IMR-90 (cell line): ENCODE data around the gene RAB27B. TPM values are rescaled to one million over a fixed set of nuclear protein-coding genes. Genes with fewer than 3 reads are reported as not detected.

Source experiments
- ATAC-seq: fragments of 200-7000 bp; cut with Tn5 transposase; 2 replicates; pipeline ENCODE4 v1.9.1; 2020; ENCODE audit warnings: low read depth, mild to moderate bottlenecking, moderate library complexity
- BruUV-seq: library from RNA; stranded (reverse); fragments of 400-500 nt; replicated peaks from 2 replicates; lab custom pipeline; 2021; lab: Mats Ljungman, UMichigan
- CTCF ChIA-PET: fragments of 300-600 bp; formaldehyde crosslinking; extraction: SDS; loops from one replicate; lab custom pipeline; 2021; ENCODE audit warnings: antibody characterized with exemption; lab: Yijun Ruan, JAX
- POLR2A ChIA-PET: fragments of 300-600 bp; sonication (Branson Sonifier 250); formaldehyde crosslinking; loops from one replicate; lab custom pipeline; 2022; ENCODE audit warnings: antibody characterized with exemption; ENCODE audit not compliant: unreplicated experiment; lab: Charles Lee
- DNase-seq: peaks from one replicate; pipeline ENCODE4 v3.0.0; 2013
- H2AFZ ChIP-seq: replicated peaks from 2 replicates; pipeline ENCODE3; 2013; ENCODE audit warnings: low read length, mild to moderate bottlenecking; ENCODE audit not compliant: poor library complexity
- H2AK5ac ChIP-seq: 2 replicates; pipeline ENCODE4 v1.6.1; 2013; ENCODE audit warnings: low read depth, low read length, inconsistent platforms
- H2AK9ac ChIP-seq: replicated peaks from 2 replicates; pipeline ENCODE3; 2013; ENCODE audit warnings: mild to moderate bottlenecking, low read depth, low read length, moderate library complexity; ENCODE audit not compliant: poor library complexity
- H2BK120ac ChIP-seq: 2 replicates; pipeline ENCODE4 v1.6.1; 2013; ENCODE audit warnings: low read depth, low read length, inconsistent platforms
- H2BK15ac ChIP-seq: 3 replicates; pipeline ENCODE4 v1.6.1; 2013; ENCODE audit warnings: low read depth, low read length, inconsistent platforms
- H2BK20ac ChIP-seq: 2 replicates; pipeline ENCODE4 v1.6.1; 2013; ENCODE audit warnings: low read depth, mild to moderate bottlenecking, inconsistent platforms, low read length, moderate library complexity
- H2BK5ac ChIP-seq: 2 replicates; pipeline ENCODE4 v1.6.1; 2013; ENCODE audit warnings: mild to moderate bottlenecking, low read depth, low read length, inconsistent platforms; ENCODE audit not compliant: poor library complexity, severe bottlenecking
- H3K14ac ChIP-seq: replicated peaks from 2 replicates; pipeline ENCODE4 v1.6.1; 2013; ENCODE audit warnings: low read depth, low read length, inconsistent platforms
- H3K18ac ChIP-seq: 2 replicates; pipeline ENCODE4 v1.6.1; 2013; ENCODE audit warnings: low read depth, low read length, control low read depth
- H3K23ac ChIP-seq: 2 replicates; pipeline ENCODE4 v1.6.1; 2013; ENCODE audit warnings: low read depth, low read length, inconsistent platforms
- H3K27ac ChIP-seq: 2 replicates; pipeline ENCODE4 v1.5.1; 2013; ENCODE audit warnings: mild to moderate bottlenecking, control low read depth, low read length; ENCODE audit not compliant: insufficient read depth
- H3K27me3 ChIP-seq: 2 replicates; pipeline ENCODE4 v1.6.1; 2013; ENCODE audit warnings: low read length; ENCODE audit not compliant: control insufficient read depth, insufficient read depth
- H3K36me3 ChIP-seq: 2 replicates; pipeline ENCODE4 v1.6.1; 2013; ENCODE audit warnings: low read length, mixed read lengths; ENCODE audit not compliant: control insufficient read depth, insufficient read depth
- H3K4ac ChIP-seq: 2 replicates; pipeline ENCODE4 v1.6.1; 2013; ENCODE audit warnings: low read depth, low read length, inconsistent platforms
- H3K4me1 ChIP-seq: 2 replicates; pipeline ENCODE4 v1.6.1; 2013; ENCODE audit warnings: low read length, mixed read lengths; ENCODE audit not compliant: control insufficient read depth, insufficient read depth
- H3K4me2 ChIP-seq: 2 replicates; pipeline ENCODE4 v1.6.1; 2013; ENCODE audit warnings: low read depth, mild to moderate bottlenecking, control low read depth, low read length, moderate library complexity
- H3K4me3 ChIP-seq: 2 replicates; pipeline ENCODE4 v1.5.1; 2013; ENCODE audit warnings: low read depth, mild to moderate bottlenecking, control low read depth, low read length, moderate library complexity; ENCODE audit not compliant: insufficient read depth
- H3K56ac ChIP-seq: 2 replicates; pipeline ENCODE4 v1.6.1; 2013; ENCODE audit warnings: low read length, inconsistent platforms; ENCODE audit not compliant: insufficient read depth; ENCODE audit errors: extremely low read depth
- H3K79me1 ChIP-seq, 2 experiments: 2 replicates each; pipeline ENCODE4 v1.6.1; 2013; ENCODE audit warnings: low read length in 2 of 2, inconsistent platforms in 1 of 2, low read depth in 1 of 2
- H3K9ac ChIP-seq: 2 replicates; pipeline ENCODE4 v1.6.1; 2013; ENCODE audit warnings: low read depth, low read length, control low read depth
- H3K9me1 ChIP-seq: 2 replicates; pipeline ENCODE4 v1.6.1; 2013; ENCODE audit warnings: low read length, inconsistent platforms; ENCODE audit not compliant: insufficient read depth
- H3K9me3 ChIP-seq: 2 replicates; pipeline ENCODE4 v1.6.1; 2013; ENCODE audit warnings: low read length; ENCODE audit not compliant: control insufficient read depth, insufficient read depth
- H4K20me1 ChIP-seq: 2 replicates; pipeline ENCODE4 v1.6.1; 2013; ENCODE audit warnings: low read length, inconsistent platforms; ENCODE audit not compliant: insufficient read depth
- H4K5ac ChIP-seq: 2 replicates; pipeline ENCODE4 v1.6.1; 2013; ENCODE audit warnings: mild to moderate bottlenecking, low read depth, low read length, control low read depth
- H4K8ac ChIP-seq, 2 experiments: 2 replicates each; pipeline ENCODE4 v1.6.1; 2013; ENCODE audit warnings: low read depth in 2 of 2, low read length in 2 of 2, control low read depth in 1 of 2, inconsistent platforms in 1 of 2
- H4K91ac ChIP-seq: 2 replicates; pipeline ENCODE4 v1.6.1; 2013; ENCODE audit warnings: low read depth, low read length, inconsistent platforms; ENCODE audit not compliant: insufficient read depth
- FOS ChIP-seq: fragments of 150-350 bp; IDR thresholded peaks from 2 replicates; pipeline ENCODE4 v1.6.1; 2016; ENCODE audit warnings: low read depth, low read length
- MAFK ChIP-seq: IDR thresholded peaks from 2 replicates; pipeline ENCODE4 v1.6.1; 2012; ENCODE audit warnings: low read depth, low read length, improper control_type of control experiment
- MAZ ChIP-seq: IDR thresholded peaks from 2 replicates; pipeline ENCODE4 v1.6.1; 2012; ENCODE audit warnings: low read depth, mild to moderate bottlenecking, low read length, improper control_type of control experiment, moderate library complexity, borderline replicate concordance
- POLR2A ChIP-seq: IDR thresholded peaks from 2 replicates; pipeline ENCODE4 v1.6.1; 2012; ENCODE audit warnings: mild to moderate bottlenecking, low read depth, low read length
- RCOR1 ChIP-seq: IDR thresholded peaks from 2 replicates; pipeline ENCODE4 v1.6.1; 2012; ENCODE audit warnings: mild to moderate bottlenecking, low read length, improper control_type of control experiment; ENCODE audit not compliant: insufficient replicate concordance
- WGBS, 2 experiments: methylation state at CpG; one replicate each; pipeline versions ENCODE4 v1.1.5 to v1.1.7; 2013; ENCODE audit warnings: missing lambda C conversion rate in 2 of 2; ENCODE audit not compliant: insufficient read length in 1 of 2; ENCODE audit errors: extremely low coverage in 2 of 2; 5-methylcytosine and 5-hydroxymethylcytosine counted together
- dilution Hi-C: fragments of 300-500 bp; cut with HindIII; formaldehyde crosslinking; loops from one replicate; pipeline ENCODE4 v1.14.3; 2018; ENCODE audit warnings: low sequenced_read_pairs; ENCODE audit not compliant: unreplicated experiment
- in situ Hi-C: fragments of 300-500 bp; cut with MboI; formaldehyde crosslinking; loops from 3 replicates; pipeline ENCODE4 v1.14.3; 2019; ENCODE audit warnings: low sequenced_read_pairs, inconsistent platforms, mixed read lengths
- intact Hi-C: fragments of 100-400 bp; cut with micrococcal nuclease; formaldehyde crosslinking; loops from 2 replicates; pipeline ENCODE4 v1.10.0; 2022
- polyA plus RNA-seq, 3 experiments: library from polyadenylated mRNA; depleted of rRNA; stranded (reverse); fragments of >200 nt; gene quantifications; 2 replicates each; pipeline ENCODE4 v1.2.3, GENCODE V29; 2012; ENCODE audit warnings: low replicate concordance in 1 of 3
- total RNA-seq: library from RNA; depleted of rRNA; stranded (reverse); fragments of >200 nt; gene quantifications from 2 replicates; pipeline ENCODE4 v1.2.3, GENCODE V29; 2012

RAB27B gene
- total and polyA plus RNA-seq, 2 of the 4 experiments (the other 2 are of a cell fraction), result 0.24 to 1.3 TPM

DNA sequence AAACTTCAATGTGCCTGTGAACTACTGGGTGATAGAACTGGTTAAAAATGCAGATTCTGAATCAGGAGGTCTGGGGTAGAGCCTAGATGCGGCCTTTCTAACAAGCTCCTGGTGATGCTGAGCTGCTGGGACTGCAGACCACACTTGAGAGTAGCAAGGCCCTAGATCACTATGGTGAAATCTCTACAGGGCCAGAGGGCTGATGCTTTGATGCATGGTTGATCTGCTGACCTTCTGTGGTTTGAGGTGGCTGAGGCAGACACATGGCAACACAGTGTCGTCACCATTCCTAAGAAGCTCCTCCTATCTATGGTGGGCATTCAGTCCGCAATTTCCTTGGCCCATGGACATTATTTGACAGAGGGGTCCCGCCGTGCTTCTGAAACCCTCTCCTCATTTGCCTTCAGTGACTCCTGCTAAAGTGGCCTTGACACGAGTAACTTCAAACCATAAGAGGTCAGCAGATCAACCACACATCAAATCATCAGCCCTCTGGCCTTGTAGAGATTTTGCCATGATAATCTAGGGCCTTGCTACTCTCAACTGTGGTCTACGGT lies 111.2 kb downstream of the RAB27B start:
- Histone ChIP-seq H3K4me3 (no peak overlapping the region), H3K4me2 (no peak overlapping the region), H2AFZ (no peak overlapping the region), H2BK120ac (no peak overlapping the region), H3K14ac (no peak overlapping the region; the same call in 1 of the 2 replicates), H3K23ac (no peak overlapping the region), H3K27me3 (no peaks in the 10 kb centered on the region), H2BK20ac (no peak overlapping the region), H4K20me1 (no peaks in the 10 kb centered on the region), H4K5ac (no peak overlapping the region), H2BK5ac (no peak overlapping the region), H3K36me3 (peaks cover 17% of the 10 kb centered on the region), H4K8ac (no peak overlapping the region), H2BK15ac (no peak overlapping the region), H3K9me3 (no peaks in the 10 kb centered on the region), H3K9me1 (peaks cover 8% of the 10 kb centered on the region; the same call in 1 of the 2 replicates), H3K9ac (no peak overlapping the region), H4K91ac (no peak overlapping the region), H3K4ac (no peak overlapping the region), H3K18ac (no peak overlapping the region), H3K4me1 (no peaks in the 10 kb centered on the region), H3K79me1 (no peaks in the 10 kb centered on the region), H3K56ac (no peak overlapping the region), H3K27ac (no peak overlapping the region), H2AK5ac (no peak overlapping the region), H2AK9ac (no peak overlapping the region)
- no peak for ATAC-seq
- dilution Hi-C loops (no loop called here), in situ Hi-C loops (no loop called here), intact Hi-C loops (no loop called here)
- WGBS, 2 experiments, result 93% methylated on average over 3 of the region's 7 CpGs; no CpG with 5 or more reads in 1 of the 2 experiments
- TF ChIP-seq MAFK (no peak), MAZ (no peak), FOS (no peak), POLR2A (no peak), RCOR1 (no peak)
- no peak for DNase-seq
- ChIA-PET POLR2A (no interaction called here), CTCF (no interaction called here)
- BruUV-seq, result no TSS peak
